HG02973 (cell line): Measurements from ENCODE around the gene REXO4.
"Not testable (repeated sequence)": the region's sequence is repeated elsewhere in the genome, so short reads cannot be mapped to it uniquely, and the experiment has no call there.

Experiments used
- ATAC-seq: cut with Tn5 transposase; IDR thresholded peaks from one replicate; pipeline ENCODE4 v1.9.1; 2021; ENCODE audit warnings: moderate library complexity; ENCODE audit not compliant: unreplicated experiment

Gene REXO4

GRCh38 chr9:133451865-133452264, 34.1 kb upstream of the REXO4 start:
- ATAC-seq, result not testable (repeated sequence)

- no peak for ATAC-seq
These were observed 31.9 kb upstream of the REXO4 start for GRCh38 chr9:133449760-133450159.

GRCh38 chr9:133448487-133448972, 30.7 kb upstream of the REXO4 start:
- ATAC-seq, result no peak

GRCh38 chr9:133445293-133445969, 27.6 kb upstream of the REXO4 start:
- ATAC-seq, result no peak

GRCh38 chr9:133443982-133444381, 26.2 kb upstream of the REXO4 start:
- no peak for ATAC-seq

DNA sequence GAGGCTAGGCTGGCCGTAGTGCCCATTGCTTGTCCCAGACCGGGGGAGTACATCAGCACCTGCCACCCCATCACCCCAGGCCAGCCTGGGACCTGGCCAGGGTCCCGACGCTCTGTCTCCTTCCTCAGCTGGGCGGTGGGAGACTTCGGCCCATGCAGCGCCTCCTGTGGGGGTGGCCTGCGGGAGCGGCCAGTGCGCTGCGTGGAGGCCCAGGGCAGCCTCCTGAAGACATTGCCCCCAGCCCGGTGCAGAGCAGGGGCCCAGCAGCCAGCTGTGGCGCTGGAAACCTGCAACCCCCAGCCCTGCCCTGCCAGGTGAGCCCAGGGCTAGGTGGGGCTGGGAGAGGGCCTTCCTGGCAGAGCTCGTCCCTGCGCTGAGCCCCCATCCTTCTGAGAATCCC, 25.4 kb upstream of the REXO4 start:
- no peak for ATAC-seq

DNA sequence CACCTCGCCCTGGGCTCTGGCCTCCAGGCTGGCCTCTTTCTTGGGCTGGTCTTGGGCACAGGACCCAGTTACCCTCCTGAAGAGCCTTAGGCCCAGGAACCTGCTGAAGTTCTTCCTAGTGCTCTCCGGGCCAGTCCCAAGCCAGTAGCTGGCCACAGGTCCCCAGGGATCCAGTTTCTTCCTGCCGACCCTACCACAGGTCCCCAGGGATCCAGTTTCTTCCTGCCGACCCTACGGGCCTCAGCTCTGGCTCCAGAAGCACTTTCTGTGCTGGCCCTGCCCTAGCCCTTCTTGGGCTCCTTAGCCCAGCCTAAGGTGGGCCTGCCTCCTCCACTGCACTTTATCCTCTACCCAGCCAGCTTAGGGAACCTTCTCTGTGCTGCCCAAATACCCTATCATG, 23.8 kb upstream of the REXO4 start:
- no peak for ATAC-seq

GRCh38 chr9:133440874-133441273, 23.1 kb upstream of the REXO4 start:
- no peak for ATAC-seq

- no peak for ATAC-seq
These were observed 21.5 kb upstream of the REXO4 start for GRCh38 chr9:133439337-133439736.

- ATAC-seq, result no peak
These were observed 20.1 kb upstream of the REXO4 start for GRCh38 chr9:133437753-133438531.

DNA sequence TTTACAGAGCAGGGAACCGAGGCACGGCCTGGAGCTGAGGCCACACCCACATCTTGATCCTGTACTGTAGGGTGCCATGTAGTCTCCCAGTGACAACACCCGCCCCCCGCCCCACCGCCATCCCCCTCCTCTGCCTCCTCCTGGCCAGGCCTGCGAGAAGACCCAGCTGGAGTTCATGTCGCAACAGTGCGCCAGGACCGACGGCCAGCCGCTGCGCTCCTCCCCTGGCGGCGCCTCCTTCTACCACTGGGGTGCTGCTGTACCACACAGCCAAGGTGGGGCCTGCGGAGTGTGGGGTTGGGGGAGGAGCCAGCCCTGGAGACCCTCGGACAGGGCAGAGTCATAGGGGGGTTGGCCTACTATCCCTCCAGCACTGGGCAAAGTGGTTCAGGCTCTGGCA, 18.9 kb upstream of the REXO4 start:
- ATAC-seq, result no peak

- ATAC-seq, result no peak
These were observed 15.6 kb upstream of the REXO4 start for GRCh38 chr9:133433351-133433843.

DNA sequence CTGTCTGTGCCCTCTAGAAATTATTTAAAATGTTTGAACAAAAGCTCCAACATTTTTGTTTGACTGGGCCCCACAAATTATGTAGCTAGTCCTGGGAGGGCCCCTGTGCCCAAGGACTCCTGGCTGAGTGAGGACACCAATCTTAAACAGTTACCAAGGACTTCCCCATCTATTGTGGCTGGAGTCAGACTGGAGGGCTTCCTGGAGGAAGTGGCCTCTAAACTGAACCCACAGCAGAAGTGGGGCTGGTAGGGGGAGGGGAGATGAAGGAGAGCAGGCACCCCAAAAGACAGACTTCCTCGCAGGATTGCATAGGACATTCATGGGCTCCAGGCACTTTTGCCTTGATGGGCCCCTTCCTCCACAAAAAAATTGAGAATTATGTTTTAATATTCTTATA, 12.4 kb upstream of the REXO4 start:
- no peak for ATAC-seq

DNA sequence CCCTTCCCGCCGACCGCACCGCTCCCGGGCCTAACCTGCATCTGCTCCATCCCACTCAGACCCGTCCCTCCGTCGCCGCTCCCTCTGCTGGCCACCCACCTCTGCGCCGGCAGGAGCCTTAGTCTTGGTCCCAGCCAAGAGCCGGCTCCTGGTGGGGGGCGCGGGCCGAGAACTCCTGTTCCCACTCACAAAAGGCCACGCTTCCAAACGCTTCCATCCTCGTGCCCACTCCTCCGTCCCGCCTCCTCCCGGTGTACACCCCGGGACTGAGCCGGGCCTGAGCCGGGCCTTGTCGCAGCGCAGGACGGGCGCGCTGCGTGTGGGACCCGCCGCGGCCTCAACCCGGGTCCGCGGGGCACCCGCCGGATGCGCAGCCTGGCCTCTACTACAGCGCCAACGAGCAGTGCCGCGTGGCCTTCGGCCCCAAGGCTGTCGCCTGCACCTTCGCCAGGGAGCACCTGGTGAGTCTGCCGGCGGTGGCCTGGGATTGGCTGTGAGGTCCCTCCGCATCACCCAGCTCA, 11.9 kb upstream of the REXO4 start:
- ATAC-seq, result no peak

DNA sequence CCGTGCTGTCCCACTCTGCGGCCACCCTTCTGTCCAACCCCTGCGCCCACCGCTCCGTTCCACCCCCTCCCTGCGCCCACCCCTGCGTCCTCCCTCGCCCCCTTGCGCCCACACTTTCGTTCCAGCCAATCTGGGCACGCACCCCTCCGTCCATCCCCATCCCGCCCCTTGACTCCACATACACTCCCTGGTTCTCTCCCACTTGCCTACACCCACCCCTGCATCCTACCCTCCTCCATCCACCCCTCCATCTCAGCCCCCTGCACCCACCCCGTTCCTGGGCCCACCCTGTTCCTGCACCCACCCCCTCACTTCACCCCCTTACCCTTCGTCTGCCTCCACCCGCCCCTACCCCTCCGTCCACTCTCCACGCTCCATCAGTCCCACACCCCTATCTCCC, 11.4 kb upstream of the REXO4 start:
- ATAC-seq, result no peak

DNA sequence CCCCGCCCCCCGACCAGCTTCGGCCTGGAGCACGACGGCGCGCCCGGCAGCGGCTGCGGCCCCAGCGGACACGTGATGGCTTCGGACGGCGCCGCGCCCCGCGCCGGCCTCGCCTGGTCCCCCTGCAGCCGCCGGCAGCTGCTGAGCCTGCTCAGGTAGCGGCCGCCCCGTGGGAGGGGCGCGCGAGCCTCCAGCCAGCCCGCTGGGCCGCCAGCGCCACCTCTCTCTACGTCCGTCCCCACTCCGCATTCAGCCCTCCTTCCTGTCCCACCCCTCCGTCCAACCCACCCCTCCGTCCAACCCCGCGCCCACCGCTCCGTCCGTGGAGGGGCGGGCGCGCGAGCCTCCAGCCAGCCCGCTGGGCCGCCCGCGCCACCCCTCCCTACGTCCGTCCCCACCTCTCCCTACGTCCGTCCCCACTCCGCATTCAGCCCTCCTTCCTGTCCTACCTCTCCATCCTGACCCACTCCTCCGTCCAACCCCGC, 10.8 kb upstream of the REXO4 start:
- no peak for ATAC-seq

DNA sequence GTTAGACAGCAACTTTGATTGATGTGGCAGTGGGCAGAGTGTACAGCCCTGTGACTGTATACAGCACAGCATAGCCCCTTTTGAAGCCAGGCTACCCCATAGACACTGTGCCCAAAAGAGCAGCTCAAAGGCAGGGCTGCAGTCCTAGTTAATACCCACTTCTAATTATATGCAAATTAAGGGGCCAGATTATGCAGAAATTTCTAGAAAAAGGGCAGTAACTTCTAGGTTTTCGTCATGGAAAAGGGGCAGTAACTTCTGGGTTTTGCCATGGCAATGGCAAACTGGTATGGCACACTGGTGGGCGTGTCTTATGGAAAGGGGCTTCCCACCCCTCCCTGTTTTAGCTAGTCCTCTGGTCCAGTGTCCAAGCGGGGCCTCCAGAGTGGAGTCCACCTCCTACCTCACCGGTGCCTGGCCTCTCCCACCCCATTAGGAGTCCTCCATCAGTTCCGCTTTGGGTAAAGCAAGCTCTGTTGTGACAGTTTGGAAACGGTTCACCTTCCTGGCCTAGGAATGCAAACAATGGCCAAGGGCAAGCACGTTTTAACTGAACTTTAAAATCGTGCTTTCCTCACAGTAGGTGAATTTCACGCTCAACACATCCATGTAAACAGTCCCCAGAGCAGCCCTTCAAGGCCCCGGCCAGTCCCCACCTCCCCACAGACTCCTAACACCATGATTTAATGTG, 10.0 kb upstream of the REXO4 start:
- ATAC-seq, result no peak

- no peak for ATAC-seq
These were observed 8.2 kb upstream of the REXO4 start for GRCh38 chr9:133426011-133426410.

DNA sequence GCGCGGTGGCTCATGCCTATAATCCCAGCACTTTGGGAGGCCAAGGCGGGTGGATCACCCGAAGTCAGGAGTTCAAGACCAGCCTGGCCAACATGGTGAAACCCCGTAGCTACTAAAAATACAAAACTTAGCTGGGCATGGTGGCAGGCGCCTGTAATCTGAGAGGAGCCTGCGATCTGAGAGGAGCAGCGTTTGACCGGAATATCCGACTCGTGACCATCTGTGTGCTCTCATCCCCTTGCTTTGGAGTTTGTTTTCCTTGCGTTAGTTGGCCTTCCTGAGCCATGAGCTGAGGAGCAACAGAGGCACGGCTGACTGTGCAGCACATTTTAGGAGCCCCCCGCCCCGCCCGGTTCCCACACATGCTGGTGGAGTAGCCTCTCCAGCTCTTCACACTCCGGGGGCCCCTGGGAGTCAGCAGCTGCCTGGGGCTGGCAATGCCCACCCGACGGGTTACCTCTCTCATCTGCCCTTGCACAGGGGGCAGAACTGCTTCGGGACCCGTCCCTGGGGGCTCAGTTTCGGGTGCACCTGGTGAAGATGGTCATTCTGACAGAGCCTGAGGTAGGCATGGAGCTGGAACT, 7.3 kb upstream of the REXO4 start:
- no peak for ATAC-seq

- ATAC-seq, result no peak
These were observed 6.4 kb upstream of the REXO4 start for GRCh38 chr9:133424187-133424586.

GRCh38 chr9:133423216-133423615, 5.4 kb upstream of the REXO4 start:
- ATAC-seq, result no peak
